ENCODE measurements around the gene ZMYM1. TPM values are rescaled to one million over a fixed set of nuclear protein-coding genes. Genes with fewer than 3 reads are reported as not detected.

ZMYM1 gene
- total and polyA plus RNA-seq, 8 donors: 16.1 to 29.8 (median 24.7) TPM

- DNase-seq: no peak
These were observed 35.7 kb upstream of the ZMYM1 start for GRCh38 chr1:35043498-35043897.

GRCh38 chr1:35044431-35044830 lies 34.8 kb upstream of the ZMYM1 start:
- intact Hi-C loops (cut with DNase I): no loop called here
- no peak for TF ChIP-seq CTCF (IDR thresholded peaks at IDR 0.05)
- H3K4me1 ChIP-seq: no peaks in the 10 kb centered on the region
- ATAC-seq (no peak), DNase-seq (no peak)
- no peaks in the 10 kb centered on the region for H3K9me3 ChIP-seq
- H3K27me3 ChIP-seq: no peaks in the 10 kb centered on the region
- no peak overlapping the region for H3K4me3 ChIP-seq
- no peaks in the 10 kb centered on the region for H3K36me3 ChIP-seq
- no peak overlapping the region for H3K27ac ChIP-seq

More at GRCh38 chr1:35043498-35043897, 35.7 kb upstream of the ZMYM1 start:
- Histone ChIP-seq H3K4me3 (no peak overlapping the region), H3K27me3 (no peaks in the 10 kb centered on the region), H3K4me1 (no peaks in the 10 kb centered on the region), H3K9me3 (no peaks in the 10 kb centered on the region), H3K36me3 (no peaks in the 10 kb centered on the region), H3K27ac (no peak overlapping the region)
- TF ChIP-seq CTCF (IDR thresholded peaks at IDR 0.05): no peak
- intact Hi-C loops (cut with DNase I): no loop called here
- ATAC-seq: no peak

- no peak for DNase-seq
- Histone ChIP-seq H3K27ac (no peak overlapping the region), H3K36me3 (no peaks in the 10 kb centered on the region), H3K27me3 (no peaks in the 10 kb centered on the region), H3K9me3 (no peaks in the 10 kb centered on the region), H3K4me1 (no peaks in the 10 kb centered on the region), H3K4me3 (no peak overlapping the region)
- no peak for ATAC-seq
- intact Hi-C loops (cut with DNase I): no loop called here
- no peak for TF ChIP-seq CTCF (IDR thresholded peaks at IDR 0.05)
These were observed 32.5 kb upstream of the ZMYM1 start for GRCh38 chr1:35046730-35047129.

GRCh38 chr1:35047188-35047858 lies 31.9 kb upstream of the ZMYM1 start:
- no peaks in the 10 kb centered on the region for H3K27me3 ChIP-seq
- DNase-seq (no peak), ATAC-seq (no peak)
- H3K4me3 ChIP-seq: no peak overlapping the region
- no peak overlapping the region for H3K27ac ChIP-seq
- no peaks in the 10 kb centered on the region for H3K9me3 ChIP-seq
- intact Hi-C loops (cut with DNase I): no loop called here
- H3K4me1 ChIP-seq: no peaks in the 10 kb centered on the region
- TF ChIP-seq CTCF (IDR thresholded peaks at IDR 0.05): no peak
- no peaks in the 10 kb centered on the region for H3K36me3 ChIP-seq

- DNase-seq (no peak), ATAC-seq (no peak)
- no peak for TF ChIP-seq CTCF (IDR thresholded peaks at IDR 0.05)
- H3K27me3 ChIP-seq: no peaks in the 10 kb centered on the region
- H3K36me3 ChIP-seq: no peaks in the 10 kb centered on the region
- no peaks in the 10 kb centered on the region for H3K4me1 ChIP-seq
- H3K9me3 ChIP-seq: no peaks in the 10 kb centered on the region
- H3K27ac ChIP-seq: no peak overlapping the region
- intact Hi-C loops (cut with DNase I): no loop called here
- no peak overlapping the region for H3K4me3 ChIP-seq
These were observed 30.1 kb upstream of the ZMYM1 start for GRCh38 chr1:35049116-35049515.

Data from left lung (tissue), 10 donors.